ENCODE measurements around the gene POLR2B. TPM values are rescaled to one million over a fixed set of nuclear protein-coding genes. Genes with fewer than 3 reads are reported as not detected.

Gene POLR2B
- total RNA-seq, 1 experiment from 2014 or later = 108 TPM

DNA sequence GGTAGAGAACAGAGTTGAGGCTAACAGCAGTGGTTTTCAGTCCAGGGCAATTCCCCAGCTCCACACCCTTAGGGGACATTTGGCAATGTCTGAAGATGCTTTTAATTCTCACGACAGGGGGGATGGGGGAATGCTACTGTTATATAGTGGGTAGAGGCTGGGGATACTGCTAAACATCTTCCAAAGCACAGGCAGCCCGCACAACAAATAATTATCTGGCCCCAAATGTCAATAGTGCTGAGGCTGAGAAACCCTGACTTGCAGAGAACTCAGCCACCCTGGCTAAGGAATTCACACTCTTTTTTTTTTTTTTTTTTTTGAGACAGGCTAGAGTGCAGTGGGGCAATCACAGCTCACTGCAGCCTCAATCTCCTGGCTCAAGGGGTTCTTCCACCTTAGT is 60.6 kb downstream of the POLR2B start:
- H3K23me2 ChIP-seq (ENCODE audit: insufficient read length, low read depth, low read length, poor library complexity, severe bottlenecking) = no peaks in the 10 kb centered on the region
- H2BK20ac ChIP-seq (ENCODE audit: low read depth, low read length, poor library complexity, severe bottlenecking) = no peak overlapping the region
- H3K27me3 ChIP-seq (ENCODE audit: insufficient read depth, low read length) = no peaks in the 10 kb centered on the region
- H4K5ac ChIP-seq (ENCODE audit: insufficient read length, low read depth, low read length) = no peak overlapping the region
- no CpG with 5 or more reads among the region's 2 CpGs for WGBS (ENCODE audit: extremely low coverage, insufficient read length, low lambda C conversion rate)
- H3K23ac ChIP-seq (ENCODE audit: insufficient read length, low read depth, low read length) = no peak overlapping the region
- no peak overlapping the region for H4K8ac ChIP-seq (replicated peaks; ENCODE audit: insufficient read length, low read depth, low read length)
- no peak overlapping the region for H2BK12ac ChIP-seq (ENCODE audit: insufficient read length, low read depth, low read length)
- no peaks in the 10 kb centered on the region for H4K20me1 ChIP-seq (ENCODE audit: control insufficient read depth, insufficient read depth, insufficient read length)
- no peak overlapping the region for H3K18ac ChIP-seq (ENCODE audit: insufficient read length, low read depth, low read length)
- no peak overlapping the region for H3K4me2 ChIP-seq (ENCODE audit: insufficient read depth, insufficient read length, low read length)
- Mint-ChIP-seq H3K4me1 (peaks cover 20 to 23% of the 10 kb centered on the region in 2 experiments), H3K9me3 (no peaks in the 10 kb centered on the region), H3K27me3 (ENCODE audit: low read depth) (peaks cover 10% of the 10 kb centered on the region), H3K4me3 (no peak overlapping the region), H3K36me3 (ENCODE audit: insufficient read depth in 1 of 3, low read depth in 3 of 3) (no peaks in the 10 kb centered on the region), H3K27ac (no peak overlapping the region)
- H2AFZ ChIP-seq (ENCODE audit: low read length) = no peak overlapping the region
- H3K4ac ChIP-seq (ENCODE audit: low read depth, low read length) = no peak overlapping the region
- H2BK5ac ChIP-seq (ENCODE audit: insufficient read length, low read length) = no peak overlapping the region
- H3K9me3 ChIP-seq (ENCODE audit: control insufficient read depth, low read depth, low read length) = no peaks in the 10 kb centered on the region
- DNase-seq = no peak
- no peak overlapping the region for H2AK5ac ChIP-seq (ENCODE audit: insufficient read length, low read length)
- H3K27ac ChIP-seq (ENCODE audit: insufficient read length, low read depth, low read length) = no peak overlapping the region
- no peak overlapping the region for H2BK120ac ChIP-seq (ENCODE audit: low read depth, low read length, poor library complexity, severe bottlenecking)
- H3K79me1 ChIP-seq (ENCODE audit: insufficient read depth, low read depth, low read length, poor library complexity, severe bottlenecking) = no peaks in the 10 kb centered on the region
- H2BK15ac ChIP-seq (ENCODE audit: low read depth, low read length) = no peak overlapping the region
- no peak for TF ChIP-seq CTCF (conservative IDR thresholded peaks at IDR 0.05)
- no peaks in the 10 kb centered on the region for H3K79me2 ChIP-seq (ENCODE audit: insufficient read depth, low read length)
- no peak overlapping the region for H3K14ac ChIP-seq (ENCODE audit: insufficient read depth, low read length)
- no peak overlapping the region for H3K9ac ChIP-seq (ENCODE audit: extremely low read depth, insufficient read length, low read length)
- H3T11ph ChIP-seq (ENCODE audit: low read length) = no peak overlapping the region
- H3K56ac ChIP-seq (ENCODE audit: insufficient read length, low read depth, low read length) = no peak overlapping the region
- H4K91ac ChIP-seq (ENCODE audit: insufficient read length, low read depth, low read length) = no peak overlapping the region
- no peaks in the 10 kb centered on the region; the same call in 1 of the 2 replicates for H3K4me1 ChIP-seq (ENCODE audit: insufficient read depth, low read length)

All from H9 (cell line).